ENCODE measurements around the gene RFX3.

The RFX3 gene

GRCh38 chr9:3186751-3187150 is 339.1 kb downstream of the RFX3 start:
- H3K4me3 ChIP-seq (ENCODE audit: low read depth, low read length), result no peak overlapping the region
- H3K27me3 ChIP-seq (ENCODE audit: insufficient read depth, low read depth, severe bottlenecking), result peaks cover 24% of the 10 kb centered on the region
- DNase-seq, result no peak
- H3K36me3 ChIP-seq, result no peaks in the 10 kb centered on the region
- no peak for TF ChIP-seq CTCF (IDR thresholded peaks at IDR 0.05; ENCODE audit: low read depth, low read length)
- no peak overlapping the region for H3K27ac ChIP-seq
- H3K9me3 ChIP-seq (ENCODE audit: severe bottlenecking), result no peaks in the 10 kb centered on the region

GRCh38 chr9:3181049-3181953 is 344.5 kb downstream of the RFX3 start:
- Histone ChIP-seq H3K9me3 (ENCODE audit: severe bottlenecking) (no peaks in the 10 kb centered on the region), H3K27me3 (ENCODE audit: insufficient read depth, low read depth, severe bottlenecking) (peaks cover 57% of the 10 kb centered on the region), H3K36me3 (no peaks in the 10 kb centered on the region), H3K27ac (no peak overlapping the region), H3K4me3 (ENCODE audit: low read depth, low read length) (peak overlapping the region; percentile 31)
- peak; percentile 62 for DNase-seq
- peak; percentile 83 for TF ChIP-seq CTCF (IDR thresholded peaks at IDR 0.05; ENCODE audit: low read depth, low read length)

GRCh38 chr9:3180696-3181048 is 345.1 kb downstream of the RFX3 start:
- Histone ChIP-seq H3K9me3 (ENCODE audit: severe bottlenecking) (no peaks in the 10 kb centered on the region), H3K36me3 (no peaks in the 10 kb centered on the region), H3K27me3 (ENCODE audit: insufficient read depth, low read depth, severe bottlenecking) (peaks cover 56% of the 10 kb centered on the region), H3K4me3 (ENCODE audit: low read depth, low read length) (peak overlapping the region; percentile 31), H3K27ac (no peak overlapping the region)
- no peak for TF ChIP-seq CTCF (IDR thresholded peaks at IDR 0.05; ENCODE audit: low read depth, low read length)
- no peak for DNase-seq

- Histone ChIP-seq H3K9me3 (ENCODE audit: severe bottlenecking) (no peaks in the 10 kb centered on the region), H3K27me3 (ENCODE audit: insufficient read depth, low read depth, severe bottlenecking) (peaks cover 56% of the 10 kb centered on the region), H3K4me3 (ENCODE audit: low read depth, low read length) (no peak overlapping the region), H3K27ac (no peak overlapping the region), H3K36me3 (no peaks in the 10 kb centered on the region)
- DNase-seq, result no peak
- TF ChIP-seq CTCF (IDR thresholded peaks at IDR 0.05; ENCODE audit: low read depth, low read length), result no peak
Measured at GRCh38 chr9:3179711-3180110, 346.1 kb downstream of the RFX3 start.

- Histone ChIP-seq H3K9me3 (ENCODE audit: severe bottlenecking) (no peaks in the 10 kb centered on the region), H3K27ac (no peak overlapping the region), H3K27me3 (ENCODE audit: insufficient read depth, low read depth, severe bottlenecking) (peaks cover 50% of the 10 kb centered on the region), H3K36me3 (no peaks in the 10 kb centered on the region), H3K4me3 (ENCODE audit: low read depth, low read length) (no peak overlapping the region)
- no peak for DNase-seq
- no peak for TF ChIP-seq CTCF (IDR thresholded peaks at IDR 0.05; ENCODE audit: low read depth, low read length)
Measured at GRCh38 chr9:3177936-3178335, 347.9 kb downstream of the RFX3 start.

Measured in WERI-Rb-1 (cell line).